Cardiac muscle cell (in vitro differentiated cells and primary cell): ENCODE results near the gene CBLB. TPM values are rescaled to one million over a fixed set of nuclear protein-coding genes. Genes with fewer than 3 reads are reported as not detected.

Experiments used
- DNase-seq, 2 donors: peaks; one replicate each; pipeline versions ENCODE4 v3.0.0 to v3.0.0-alpha.2; 2010 to 2017; ENCODE audit warnings: low read depth in 1 of 2, low spot score in 1 of 2
- H3K27ac ChIP-seq: fragments of 200-600 bp; sonication (generic); 2 replicates; pipeline ENCODE4 v1.5.1; 2016
- H3K27me3 ChIP-seq: fragments of 200-600 bp; sonication (generic); 2 replicates; pipeline ENCODE4 v1.6.0; 2016; ENCODE audit warnings: control low read depth
- H3K36me3 ChIP-seq: fragments of 200-600 bp; sonication (generic); 2 replicates; pipeline ENCODE4 v1.5.1; 2016; ENCODE audit warnings: control low read depth
- H3K4me1 ChIP-seq: fragments of 200-600 bp; sonication (generic); 2 replicates; pipeline ENCODE4 v1.8.1; 2017; ENCODE audit warnings: low read depth, mild to moderate bottlenecking, mixed run types
- H3K4me3 ChIP-seq: fragments of 200-600 bp; sonication (generic); 2 replicates; pipeline ENCODE4 v1.5.1; 2016; ENCODE audit warnings: mild to moderate bottlenecking
- H3K9me3 ChIP-seq: fragments of 200-600 bp; sonication (generic); 2 replicates; pipeline ENCODE4 v1.5.1; 2017; ENCODE audit warnings: low read depth, mild to moderate bottlenecking, control low read depth
- CTCF ChIP-seq: IDR thresholded peaks from 2 replicates; pipeline ENCODE4 v1.5.1; 2012; ENCODE audit warnings: low read depth, mild to moderate bottlenecking, low read length
- polyA plus RNA-seq: library from polyadenylated mRNA; unstranded; fragments of >200 nt; fragmentation: Nextera tagmentation; extraction: Ambion mirVana; gene quantifications from 2 replicates; pipeline ENCODE4 v1.2.1, GENCODE V29; 2016
- total RNA-seq: library from RNA; depleted of rRNA; stranded (reverse); fragments of >200 nt; gene quantifications from 2 replicates; pipeline ENCODE4 v1.2.3, GENCODE V29; 2016

Gene CBLB
- total and polyA plus RNA-seq, 2 experiments from 2014 or later: 30.3 to 48.2 TPM

- H3K4me1 ChIP-seq: no peaks in the 10 kb centered on the region
- DNase-seq: no peak
- no peaks in the 10 kb centered on the region for H3K27me3 ChIP-seq
- no peaks in the 10 kb centered on the region for H3K36me3 ChIP-seq
- no peak overlapping the region for H3K27ac ChIP-seq
- no peak for TF ChIP-seq CTCF
- no peak overlapping the region for H3K4me3 ChIP-seq
- no peaks in the 10 kb centered on the region for H3K9me3 ChIP-seq
Observed at GRCh38 chr3:105876780-105877327, 8.0 kb upstream of the CBLB start.

- no peaks in the 10 kb centered on the region for H3K9me3 ChIP-seq
- H3K27me3 ChIP-seq: no peaks in the 10 kb centered on the region
- DNase-seq: no peak
- H3K4me1 ChIP-seq: peaks cover 33% of the 10 kb centered on the region
- no peak for TF ChIP-seq CTCF
- H3K36me3 ChIP-seq: peaks cover 2% of the 10 kb centered on the region
- peak overlapping the region; percentile 85 for H3K27ac ChIP-seq
- peak overlapping the region; percentile 91 for H3K4me3 ChIP-seq
Observed at GRCh38 chr3:105869861-105870755, 1.3 kb upstream of the CBLB start.

GRCh38 chr3:105869531-105869833 is 670 bp upstream of the CBLB start:
- no peak for DNase-seq
- peak overlapping the region; percentile 85 for H3K27ac ChIP-seq
- peak overlapping the region; percentile 91 for H3K4me3 ChIP-seq
- no peaks in the 10 kb centered on the region for H3K9me3 ChIP-seq
- no peaks in the 10 kb centered on the region for H3K27me3 ChIP-seq
- TF ChIP-seq CTCF: no peak
- H3K4me1 ChIP-seq: peaks cover 34% of the 10 kb centered on the region
- peaks cover 2% of the 10 kb centered on the region for H3K36me3 ChIP-seq

DNA sequence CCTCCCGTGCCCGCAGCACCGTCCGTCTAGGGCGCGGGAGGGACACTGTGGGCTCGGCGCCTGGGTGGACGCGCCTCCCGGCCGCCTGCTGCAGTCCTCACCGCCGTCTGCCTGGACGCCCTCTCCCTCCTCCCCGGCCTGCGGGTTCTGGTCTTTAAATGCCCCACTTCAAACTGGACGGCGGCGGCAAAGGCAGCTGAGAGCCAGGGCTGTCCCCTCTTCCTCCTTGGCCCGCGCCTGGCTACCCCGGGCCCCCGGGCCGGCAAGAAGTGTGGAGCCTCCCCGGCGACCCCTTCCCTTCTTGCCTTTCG is 426 bp downstream of the CBLB start:
- peak; percentile 68 to 78 for DNase-seq
- Histone ChIP-seq H3K27ac (peak overlapping the region; percentile 85), H3K4me3 (peak overlapping the region; percentile 91), H3K9me3 (no peaks in the 10 kb centered on the region), H3K27me3 (no peaks in the 10 kb centered on the region), H3K36me3 (peaks cover 5% of the 10 kb centered on the region), H3K4me1 (peaks cover 39% of the 10 kb centered on the region)
- TF ChIP-seq CTCF: no peak

DNA sequence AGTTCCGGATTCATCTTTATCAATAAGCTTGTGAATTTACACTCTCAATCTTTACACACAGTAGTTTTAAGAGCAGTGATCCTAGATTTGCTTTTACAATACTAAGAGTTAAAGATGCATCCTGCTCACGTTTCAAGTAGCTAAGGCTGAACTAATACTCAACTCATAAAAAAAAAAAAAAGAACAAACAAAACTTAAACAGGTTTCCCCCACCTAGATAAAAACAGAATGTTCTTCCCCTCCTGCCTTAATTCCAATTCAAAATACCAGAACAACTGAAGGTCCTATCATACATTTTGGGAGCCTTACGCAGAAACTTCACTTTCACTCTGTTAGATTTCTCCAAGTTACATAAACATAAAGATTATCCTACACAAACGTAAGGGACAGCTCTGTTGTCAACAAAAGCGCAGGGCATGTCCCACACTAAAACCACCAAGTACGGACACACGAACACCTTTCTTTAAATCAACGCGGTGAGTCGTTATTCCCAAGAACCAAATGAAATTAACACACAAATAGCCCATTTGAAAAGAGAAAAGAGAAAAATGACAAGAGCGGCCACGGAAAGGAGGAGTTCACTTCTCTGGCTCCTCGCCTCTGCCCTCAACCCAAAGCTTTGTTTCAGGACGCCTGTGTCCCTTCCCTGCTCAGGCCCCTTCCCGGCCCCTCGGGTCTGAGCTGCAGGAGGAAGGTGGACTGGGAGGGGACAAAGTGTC is 941 bp downstream of the CBLB start:
- no peaks in the 10 kb centered on the region for H3K27me3 ChIP-seq
- peaks cover 5% of the 10 kb centered on the region for H3K36me3 ChIP-seq
- peak in 1 of 2 donors; percentile 31 for DNase-seq
- H3K4me1 ChIP-seq: peaks cover 39% of the 10 kb centered on the region
- no peak for TF ChIP-seq CTCF
- H3K27ac ChIP-seq: peak overlapping the region; percentile 85
- H3K4me3 ChIP-seq: peak overlapping the region; percentile 91
- no peaks in the 10 kb centered on the region for H3K9me3 ChIP-seq
